Activated CD4-positive, alpha-beta T cell treated with anti-CD3 and anti-CD28 coated beads for 48 hours (primary cell): Measurements from ENCODE around the gene CDC25B.

ENCODE experiments used
- DNase-seq: peaks from one replicate; pipeline ENCODE4 v3.0.0-alpha.2; 2020

Gene CDC25B

GRCh38 chr20:3795511-3796468 is at the start of gene CDC25B:
CDC25B (plus strand) TSS chr20:3796310; CDS start chr20:3796532, 222 bp downstream.
- peak; percentile 94 for DNase-seq

DNA sequence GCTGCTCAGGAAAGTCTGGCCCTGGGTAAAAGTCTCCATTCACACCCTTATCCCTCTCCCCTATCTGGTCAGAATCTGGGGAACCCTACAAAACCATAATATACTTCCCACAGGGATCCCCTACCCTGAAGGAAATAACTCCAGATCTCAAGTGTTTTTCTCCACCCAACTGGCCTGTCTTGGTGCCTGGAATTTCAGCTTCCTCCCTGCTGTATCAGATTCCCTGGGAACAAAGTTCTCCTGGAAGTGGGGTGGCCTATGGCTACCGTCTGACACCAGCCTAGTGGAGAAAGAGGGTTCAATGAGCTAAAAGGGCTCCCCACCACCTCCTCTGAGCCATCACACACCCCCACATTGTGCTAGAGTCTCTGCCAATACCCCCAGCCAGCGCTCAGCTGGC is 48.6 kb upstream of the CDC25B start:
- DNase-seq = no peak

DNA sequence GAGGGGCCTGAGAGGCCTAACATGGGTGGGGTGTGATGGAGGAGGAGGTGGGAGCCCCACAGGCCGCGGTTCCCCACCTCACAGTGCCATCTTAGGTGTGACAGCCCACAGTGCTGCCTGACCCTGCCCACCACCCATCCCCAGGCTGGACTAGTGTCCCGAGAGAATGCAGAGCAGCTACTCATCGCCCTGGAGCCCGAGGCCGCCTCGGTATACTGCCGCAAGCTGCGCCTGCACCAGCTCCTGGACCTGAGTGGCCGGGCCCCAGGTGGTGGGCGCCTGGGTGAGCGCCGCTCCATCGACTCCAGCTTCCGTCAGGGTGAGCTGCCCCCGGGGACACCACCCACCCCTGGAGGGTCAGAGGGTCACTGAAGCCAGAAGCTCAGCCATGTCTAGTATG is 48.0 kb upstream of the CDC25B start:
- no peak for DNase-seq

DNA sequence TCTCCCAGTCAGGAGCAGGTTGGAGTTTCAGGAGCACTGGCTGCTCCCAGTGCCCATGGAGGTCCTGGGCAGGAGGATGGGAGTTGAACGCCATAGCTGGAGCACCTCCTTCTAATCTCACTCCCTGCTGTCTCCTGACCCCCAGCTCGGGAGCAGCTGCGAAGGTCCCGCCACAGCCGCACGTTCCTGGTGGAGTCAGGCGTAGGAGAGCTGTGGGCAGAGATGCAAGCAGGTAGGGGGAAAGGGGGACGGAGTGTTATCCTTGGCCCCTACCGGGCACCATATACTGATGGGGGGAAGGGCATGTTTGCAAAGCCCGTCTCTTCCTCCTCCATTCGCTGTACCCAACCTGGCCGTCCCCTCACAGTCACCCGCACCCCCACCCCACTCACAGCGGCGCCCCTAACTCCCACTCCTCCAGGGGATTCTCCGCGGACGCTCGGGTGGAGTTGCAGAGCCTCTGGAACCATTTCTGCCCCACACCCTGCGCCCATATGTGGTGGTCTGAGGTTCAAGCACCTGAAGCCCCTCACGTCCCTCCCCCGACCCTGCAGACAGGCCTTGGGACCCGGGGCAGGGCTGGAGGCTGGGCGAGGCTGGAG is 46.9 kb upstream of the CDC25B start:
- no peak for DNase-seq

GRCh38 chr20:3749689-3750531 is 46.2 kb upstream of the CDC25B start:
- peak; percentile 68 for DNase-seq

GRCh38 chr20:3751305-3751674 is 44.8 kb upstream of the CDC25B start:
- no peak for DNase-seq

DNA sequence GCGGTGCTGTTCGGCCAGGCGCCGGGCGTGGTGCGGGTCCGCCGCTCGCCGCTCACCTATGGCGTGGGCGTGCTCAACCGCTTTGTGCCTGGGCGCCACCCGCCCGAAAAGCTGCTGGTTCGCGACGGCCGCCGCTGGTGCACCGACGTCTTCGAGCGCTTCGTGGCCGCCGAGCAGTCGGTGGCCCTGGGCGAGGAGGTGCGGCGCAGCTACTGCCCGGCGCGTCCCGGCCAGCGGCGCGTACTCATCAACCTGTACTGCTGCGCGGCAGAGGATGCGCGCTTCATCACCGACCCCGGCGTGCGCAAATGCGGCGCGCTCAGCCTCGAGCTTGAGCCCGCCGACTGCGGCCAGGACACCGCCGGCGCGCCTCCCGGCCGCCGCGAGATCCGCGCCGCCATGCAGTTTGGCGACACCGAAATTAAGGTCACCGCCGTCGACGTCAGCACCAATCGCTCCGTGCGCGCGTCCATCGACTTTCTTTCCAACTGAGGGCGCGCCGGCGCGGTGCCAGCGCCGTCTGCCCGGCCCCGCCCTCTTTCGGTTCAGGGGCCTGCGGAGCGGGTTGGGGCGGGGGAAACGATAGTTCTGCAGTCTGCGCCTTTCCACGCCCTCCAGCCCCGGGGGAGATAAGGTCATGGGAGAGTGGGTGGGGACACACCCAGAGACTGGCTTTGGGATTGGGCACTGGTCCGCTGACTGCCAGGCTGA is 44.3 kb upstream of the CDC25B start:
- DNase-seq = peak; percentile 67

GRCh38 chr20:3752386-3752759 is 43.7 kb upstream of the CDC25B start:
- DNase-seq = no peak

DNA sequence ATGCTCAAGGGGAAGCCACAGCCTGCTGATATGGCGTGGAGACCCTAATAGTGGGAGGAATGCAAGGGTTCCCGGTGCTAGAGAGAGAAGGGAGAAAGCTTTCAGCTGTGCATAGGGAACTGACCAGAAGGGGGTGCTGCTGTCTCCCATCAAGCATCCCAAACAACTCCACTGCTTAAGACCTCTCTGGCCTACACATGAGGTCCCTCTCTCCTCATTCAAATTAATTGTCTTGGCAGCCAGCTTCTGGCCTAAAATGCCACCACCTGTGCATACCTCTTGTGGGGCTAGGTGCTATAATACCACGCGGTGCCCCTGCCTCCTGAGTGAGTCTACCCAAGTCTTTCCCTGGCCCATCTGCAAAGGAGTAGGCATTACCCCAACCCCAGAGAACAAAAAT is 43.0 kb upstream of the CDC25B start:
- DNase-seq = peak; percentile 70

DNA sequence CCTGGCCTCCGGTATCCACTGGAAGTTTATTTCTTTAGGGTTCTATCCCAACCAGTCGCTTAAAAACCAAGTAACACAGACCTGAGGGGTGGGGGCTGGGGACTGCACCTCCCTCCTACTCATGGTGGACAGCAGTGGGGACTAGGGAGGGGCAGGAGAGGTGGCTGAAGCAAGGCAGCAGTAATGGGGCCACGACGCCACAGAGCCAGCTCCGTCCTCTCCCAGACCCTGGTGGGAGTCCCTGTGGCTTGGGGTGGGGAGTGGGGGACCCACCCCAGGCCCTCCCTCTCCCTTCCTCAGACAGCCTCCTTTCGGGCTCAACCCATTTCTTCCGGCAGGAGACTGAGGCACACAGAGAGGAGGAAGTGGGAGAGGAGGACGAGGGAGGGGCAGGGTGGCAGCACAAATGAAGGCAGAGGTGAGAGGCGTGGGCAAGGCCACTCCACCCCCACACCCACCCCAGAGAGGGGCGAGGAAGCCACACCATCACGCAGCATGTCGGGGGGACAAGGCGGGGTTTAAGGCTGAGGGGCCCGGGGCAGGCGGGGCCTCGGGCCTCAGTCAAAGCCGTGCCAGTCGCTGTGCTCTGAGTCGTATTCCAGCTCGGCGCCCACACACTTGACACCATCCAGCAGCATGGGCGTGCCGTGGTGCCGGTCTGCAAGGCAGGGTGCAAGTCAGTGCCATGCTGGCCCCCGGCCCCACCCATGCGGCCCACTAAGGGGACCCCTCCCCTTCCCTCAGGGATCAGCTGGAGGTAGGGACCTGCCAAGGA is 42.4 kb upstream of the CDC25B start:
- no peak for DNase-seq

DNA sequence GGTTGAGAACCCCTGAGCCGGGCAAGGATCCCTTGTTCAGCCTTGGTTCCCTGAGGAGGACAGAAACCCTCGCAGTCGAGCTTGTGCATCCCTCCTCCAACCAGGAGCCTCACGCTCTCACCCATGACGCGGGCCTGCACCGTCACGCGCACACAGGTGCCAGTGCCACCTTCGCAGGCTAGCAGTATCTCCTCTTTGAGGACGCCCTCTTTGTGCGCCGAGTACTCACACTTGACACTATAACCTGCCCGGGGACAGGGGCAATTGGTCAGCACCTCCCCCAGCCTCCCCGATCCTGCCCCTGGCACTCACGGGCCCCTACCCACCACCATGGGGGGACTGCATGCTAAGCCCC is 41.9 kb upstream of the CDC25B start:
- no peak for DNase-seq

DNA sequence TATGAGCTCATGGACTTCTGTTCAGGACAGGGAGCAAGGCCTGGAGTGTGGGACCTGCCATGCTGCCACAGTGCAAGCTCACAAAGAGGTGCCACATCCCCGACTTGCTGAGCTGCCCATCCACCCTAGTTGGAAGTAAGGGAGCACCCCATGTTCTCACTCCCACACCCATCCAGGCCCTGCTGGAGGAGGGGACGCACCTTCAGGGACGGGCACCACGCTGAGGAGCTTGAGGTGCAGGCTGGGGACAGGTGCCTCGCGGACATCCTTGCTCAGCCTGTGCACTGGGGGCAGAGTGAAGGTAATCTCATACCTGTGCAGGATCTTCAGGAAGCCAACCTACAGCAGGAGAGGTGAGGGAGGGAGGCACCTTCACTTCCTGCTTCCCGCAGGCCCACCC is 40.8 kb upstream of the CDC25B start:
- no peak for DNase-seq

DNA sequence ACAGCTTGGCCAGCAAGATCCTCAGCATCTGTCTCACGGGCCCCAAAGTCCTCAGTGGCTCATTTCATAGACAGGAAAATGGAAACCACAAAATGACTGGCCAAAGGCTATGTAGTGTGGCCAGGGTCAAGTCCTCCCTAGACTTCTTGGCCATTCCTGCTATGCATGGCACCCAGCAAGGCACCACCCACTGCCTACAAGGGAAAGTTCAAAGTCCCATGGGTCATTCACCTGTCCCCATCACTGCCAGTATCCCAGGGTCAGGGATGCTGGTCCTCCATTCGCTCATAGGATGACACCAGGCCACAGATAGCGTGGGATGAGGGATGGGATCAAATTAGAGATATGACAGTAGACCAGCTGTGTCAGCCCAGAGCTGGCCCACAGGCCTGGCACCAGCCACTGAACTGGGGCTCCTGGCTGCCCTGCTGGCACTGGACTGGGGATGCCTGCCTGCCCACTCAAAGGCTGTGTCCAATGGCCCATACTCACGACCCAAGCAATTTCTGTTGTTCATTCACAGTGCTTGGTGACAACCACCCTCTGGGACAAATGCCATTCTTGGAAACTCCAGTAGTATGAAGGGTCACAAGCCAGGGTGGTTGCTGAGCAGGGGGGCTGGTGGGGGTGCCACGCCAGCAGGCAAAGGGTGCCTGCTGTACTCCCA is 40.2 kb upstream of the CDC25B start:
- DNase-seq = no peak

DNA sequence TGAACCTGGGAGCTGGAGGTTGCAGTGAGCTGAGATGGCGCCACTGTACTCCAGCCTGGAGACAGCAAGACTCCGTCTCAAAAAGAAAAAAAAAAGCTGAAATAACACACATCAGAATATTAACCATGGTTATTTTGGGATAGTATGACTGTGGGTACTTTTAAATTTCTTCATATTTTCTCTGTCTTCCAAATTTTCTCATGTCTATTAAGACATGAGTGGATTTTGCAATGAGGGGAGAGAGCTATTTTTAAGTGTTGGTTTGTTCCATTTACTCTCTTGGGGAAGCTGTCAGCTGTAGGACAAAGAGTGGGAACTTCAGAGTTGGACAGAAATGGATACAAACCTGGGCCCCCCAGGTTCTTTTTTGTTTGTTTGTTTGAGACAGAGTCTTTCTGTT is 38.8 kb upstream of the CDC25B start:
- DNase-seq = no peak

DNA sequence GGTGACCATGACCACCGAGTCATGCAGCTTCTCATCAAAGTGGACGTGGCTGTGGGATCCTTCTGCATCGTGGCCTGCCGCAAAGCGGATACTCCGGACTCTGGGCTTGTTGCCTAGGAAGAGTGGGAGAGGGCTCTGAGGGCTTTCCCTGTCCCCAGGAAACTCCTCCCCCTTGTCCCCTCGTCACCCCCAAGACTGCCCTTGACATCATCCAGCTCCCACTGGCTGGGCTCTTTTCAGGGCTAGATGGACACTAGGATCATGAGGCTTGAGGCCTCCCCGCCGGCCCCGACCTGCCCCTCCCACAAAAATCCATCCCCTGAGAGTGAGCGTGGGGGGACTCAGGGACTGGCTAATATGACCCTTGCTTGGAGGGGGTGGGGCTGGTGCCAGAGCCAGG is 37.5 kb upstream of the CDC25B start:
- no peak for DNase-seq

GRCh38 chr20:3759316-3759823 is 36.7 kb upstream of the CDC25B start:
- no peak for DNase-seq

DNA sequence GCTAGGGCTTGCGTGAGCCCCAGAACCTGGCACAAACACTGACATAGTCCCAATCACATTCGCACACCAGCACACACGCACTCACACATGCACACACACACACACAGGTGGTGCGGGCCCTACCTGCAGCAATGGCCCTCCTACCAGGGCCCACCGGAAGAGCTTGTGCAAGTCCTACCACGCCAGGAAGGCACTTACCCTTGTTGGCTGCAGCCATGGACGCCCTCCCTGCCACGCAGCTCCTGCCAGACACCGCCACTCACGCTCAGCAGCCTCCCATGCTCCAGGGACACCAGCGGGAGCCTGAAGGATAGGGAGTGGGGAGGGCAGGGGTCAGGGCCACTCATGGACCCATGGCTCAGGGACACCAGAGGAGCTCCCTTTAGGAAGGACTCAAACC is 36.2 kb upstream of the CDC25B start:
- no peak for DNase-seq

DNA sequence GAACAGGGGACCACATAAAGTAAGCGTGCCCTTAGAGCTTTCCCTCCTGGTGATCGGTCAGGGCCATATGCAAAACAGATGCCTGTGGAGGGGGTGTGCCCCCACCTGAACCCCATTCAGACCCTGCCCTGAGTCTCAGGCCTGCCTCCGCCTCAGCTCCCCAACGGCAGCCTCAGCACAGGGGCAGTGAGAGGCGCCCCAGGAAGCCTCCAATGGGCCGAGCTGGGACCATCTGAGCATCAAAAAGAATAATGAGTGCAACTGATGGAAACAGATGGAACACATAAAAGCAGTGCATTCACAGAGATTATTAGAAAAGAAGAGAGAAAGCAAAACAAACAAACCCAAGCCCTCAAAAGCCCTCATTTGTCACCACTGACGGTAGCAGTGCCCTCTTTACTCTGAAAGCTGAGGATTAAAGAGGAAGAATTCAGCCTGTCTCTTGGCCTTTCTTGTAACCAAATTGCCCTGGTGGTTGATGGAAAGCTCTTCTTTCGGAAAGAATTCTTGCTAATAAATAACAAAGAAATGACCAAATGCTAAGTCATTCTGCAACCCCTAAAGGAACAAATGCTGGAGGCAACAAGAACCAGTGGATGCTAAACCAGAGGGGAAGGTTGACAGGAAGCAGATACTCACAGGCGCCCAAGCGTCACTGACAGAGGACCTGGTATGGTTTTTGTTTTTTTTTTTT is 35.3 kb upstream of the CDC25B start:
- DNase-seq = no peak

GRCh38 chr20:3763671-3764601 is 32.2 kb upstream of the CDC25B start:
- no peak for DNase-seq

GRCh38 chr20:3764659-3765058 is 31.5 kb upstream of the CDC25B start:
- no peak for DNase-seq
